GM06990 (cell line): ENCODE measurements around the gene STXBP6.
"Not testable (repeated sequence)": the region's sequence is repeated elsewhere in the genome, so short reads cannot be mapped to it uniquely, and the experiment has no call there.

Experiments used
- DNase-seq: peaks from one replicate; pipeline ENCODE4 v3.0.0-alpha.2; 2011; ENCODE audit not compliant: insufficient read length; ENCODE audit errors: extremely low read depth
- H3K27me3 ChIP-seq: replicated peaks from 2 replicates; pipeline ENCODE4 v1.6.0; 2011; ENCODE audit warnings: low read length; ENCODE audit not compliant: control insufficient read depth, insufficient read depth
- H3K36me3 ChIP-seq: 2 replicates; pipeline ENCODE4 v1.5.1; 2011; ENCODE audit warnings: low read length; ENCODE audit not compliant: control insufficient read depth, insufficient read depth
- H3K4me3 ChIP-seq: replicated peaks from 2 replicates; pipeline ENCODE4 v1.5.1; 2011; ENCODE audit warnings: low read depth, mild to moderate bottlenecking, control low read depth, low read length
- TF ChIP-seq, protein P1 (sequence below): IDR thresholded peaks from 2 replicates; pipeline ENCODE4 v1.5.1; 2011; ENCODE audit warnings: low read length, control low read depth, mild to moderate bottlenecking, inconsistent platforms; ENCODE audit not compliant: insufficient read depth, poor library complexity, severe bottlenecking

STXBP6 gene

GRCh38 chr14:24843494-24843893 is 206.5 kb downstream of the STXBP6 start:
- no peaks in the 10 kb centered on the region for H3K36me3 ChIP-seq
- TF ChIP-seq, protein P1, sequence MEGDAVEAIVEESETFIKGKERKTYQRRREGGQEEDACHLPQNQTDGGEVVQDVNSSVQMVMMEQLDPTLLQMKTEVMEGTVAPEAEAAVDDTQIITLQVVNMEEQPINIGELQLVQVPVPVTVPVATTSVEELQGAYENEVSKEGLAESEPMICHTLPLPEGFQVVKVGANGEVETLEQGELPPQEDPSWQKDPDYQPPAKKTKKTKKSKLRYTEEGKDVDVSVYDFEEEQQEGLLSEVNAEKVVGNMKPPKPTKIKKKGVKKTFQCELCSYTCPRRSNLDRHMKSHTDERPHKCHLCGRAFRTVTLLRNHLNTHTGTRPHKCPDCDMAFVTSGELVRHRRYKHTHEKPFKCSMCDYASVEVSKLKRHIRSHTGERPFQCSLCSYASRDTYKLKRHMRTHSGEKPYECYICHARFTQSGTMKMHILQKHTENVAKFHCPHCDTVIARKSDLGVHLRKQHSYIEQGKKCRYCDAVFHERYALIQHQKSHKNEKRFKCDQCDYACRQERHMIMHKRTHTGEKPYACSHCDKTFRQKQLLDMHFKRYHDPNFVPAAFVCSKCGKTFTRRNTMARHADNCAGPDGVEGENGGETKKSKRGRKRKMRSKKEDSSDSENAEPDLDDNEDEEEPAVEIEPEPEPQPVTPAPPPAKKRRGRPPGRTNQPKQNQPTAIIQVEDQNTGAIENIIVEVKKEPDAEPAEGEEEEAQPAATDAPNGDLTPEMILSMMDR = no peak
- peak; percentile 8 for DNase-seq
- no peak overlapping the region for H3K4me3 ChIP-seq
- H3K27me3 ChIP-seq = no peaks in the 10 kb centered on the region; the same call in 1 of the 2 replicates

- TF ChIP-seq, protein P1 = no peak
- no peaks in the 10 kb centered on the region for H3K36me3 ChIP-seq
These were observed 209.6 kb downstream of the STXBP6 start for GRCh38 chr14:24840204-24840893.

GRCh38 chr14:24839617-24840203 is 210.2 kb downstream of the STXBP6 start:
- Histone ChIP-seq H3K36me3 (no peaks in the 10 kb centered on the region), H3K27me3 (no peaks in the 10 kb centered on the region; the same call in 1 of the 2 replicates), H3K4me3 (no peak overlapping the region)
- no peak for DNase-seq
- TF ChIP-seq, protein P1 = no peak

More at GRCh38 chr14:24840204-24840893, 209.6 kb downstream of the STXBP6 start:
- no peak overlapping the region for H3K4me3 ChIP-seq
- DNase-seq = no peak
- H3K27me3 ChIP-seq = no peaks in the 10 kb centered on the region; the same call in 1 of the 2 replicates

DNA sequence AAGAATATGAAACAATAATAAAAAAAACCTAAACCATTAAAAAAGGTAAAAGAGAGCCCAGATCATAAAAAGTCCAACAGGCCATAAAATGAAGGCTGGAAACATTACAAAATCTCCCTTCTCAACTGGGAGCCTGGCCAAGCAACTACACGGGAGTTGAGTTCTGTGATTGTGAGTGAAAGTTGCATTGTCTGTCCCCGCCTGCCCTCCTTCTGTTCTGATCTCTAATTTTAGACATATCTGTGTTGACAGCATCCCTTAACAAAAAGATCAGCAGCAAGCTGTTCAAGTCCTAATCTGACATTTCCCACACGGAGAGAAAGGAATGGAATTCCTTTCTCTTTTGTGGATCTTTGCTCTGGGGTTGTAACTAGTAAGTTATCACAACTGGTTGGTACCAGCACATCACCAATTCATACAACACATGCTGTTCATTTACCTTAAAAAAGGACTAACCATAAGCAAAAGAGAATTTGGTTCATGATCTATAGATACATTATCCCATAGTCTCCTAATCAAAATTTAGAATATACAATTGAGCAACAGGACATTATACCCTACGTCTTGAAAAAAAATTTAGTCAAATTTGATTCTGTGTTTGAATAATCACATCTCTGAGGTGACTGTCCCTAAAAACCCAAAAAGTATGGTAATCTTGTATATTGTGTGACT is 210.9 kb downstream of the STXBP6 start:
- Histone ChIP-seq H3K27me3 (no peaks in the 10 kb centered on the region; the same call in 1 of the 2 replicates), H3K36me3 (no peaks in the 10 kb centered on the region), H3K4me3 (no peak overlapping the region)
- DNase-seq = no peak
- TF ChIP-seq, protein P1 = no peak

DNA sequence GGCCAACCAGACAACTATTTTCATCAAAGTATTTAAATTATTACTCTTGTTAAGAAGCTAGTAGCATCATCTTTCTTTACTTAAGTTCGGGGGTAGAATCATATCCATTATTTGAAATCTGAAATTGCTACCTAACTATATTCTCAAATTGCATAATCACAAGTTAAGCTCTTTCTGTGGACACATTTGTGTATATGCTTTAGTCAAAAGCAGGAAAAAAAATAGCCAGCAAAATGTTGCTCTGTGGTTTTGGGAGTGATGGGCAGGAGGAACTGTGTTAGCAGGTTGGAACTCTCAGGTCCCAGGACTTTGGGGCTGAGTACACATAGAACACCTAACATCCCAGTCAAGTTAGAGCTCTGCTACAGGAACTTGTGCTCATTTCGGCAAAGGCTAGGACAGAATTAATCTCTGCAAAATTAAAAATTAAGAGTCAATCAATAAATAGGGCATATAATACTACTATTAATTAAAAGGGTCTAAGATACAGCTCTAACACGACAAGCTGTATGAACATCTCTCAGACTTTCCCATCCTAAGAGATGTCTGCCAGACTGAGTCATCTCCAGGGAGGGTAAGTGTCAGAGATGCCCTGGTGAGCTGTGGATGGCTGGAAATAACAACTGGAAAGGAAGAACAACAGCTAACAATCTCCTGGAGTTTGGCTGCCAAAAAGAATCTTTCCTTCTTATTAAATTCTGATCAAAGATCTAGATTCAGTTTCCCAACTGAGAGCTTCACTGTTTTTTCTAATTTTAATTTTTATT is 212.5 kb downstream of the STXBP6 start:
- no peak overlapping the region for H3K4me3 ChIP-seq
- no peaks in the 10 kb centered on the region for H3K27me3 ChIP-seq
- DNase-seq = no peak
- TF ChIP-seq, protein P1 = no peak
- no peaks in the 10 kb centered on the region for H3K36me3 ChIP-seq

DNA sequence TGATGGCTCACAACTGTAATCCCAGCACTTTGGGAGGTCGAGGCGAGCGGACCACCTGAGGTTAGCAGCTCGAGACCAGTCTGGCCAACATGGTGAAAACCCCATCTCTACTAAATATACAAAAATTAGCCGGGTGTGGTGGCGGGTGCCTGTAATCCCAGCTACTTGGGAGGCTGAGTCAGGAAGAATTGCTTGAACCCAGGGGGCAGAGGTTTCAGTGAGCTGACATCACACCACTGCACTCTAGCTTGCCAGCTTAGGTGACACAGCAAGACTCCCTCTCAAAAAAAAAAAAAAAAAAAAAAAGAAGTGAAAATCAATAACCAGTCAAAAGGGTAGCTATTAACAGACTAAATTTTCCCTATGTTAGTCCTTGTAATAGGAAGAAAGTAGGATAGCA is 213.6 kb downstream of the STXBP6 start:
- DNase-seq, H3K27me3 ChIP-seq, H3K4me3 ChIP-seq, H3K36me3 ChIP-seq: not testable (repeated sequence)
